ENCODE results near the gene HRH4. TPM values are rescaled to one million over a fixed set of nuclear protein-coding genes. Genes with fewer than 3 reads are reported as not detected.

The HRH4 gene
- total RNA-seq, 2 donors from 2014 or later, result 0.20 TPM; not detected in 1

GRCh38 chr18:24417480-24417879 lies 43.0 kb upstream of the HRH4 start:
- Mint-ChIP-seq H3K27me3 (ENCODE audit: insufficient read depth) (peaks cover 6% of the 10 kb centered on the region), H3K4me1 (peaks cover 6% of the 10 kb centered on the region), H3K9me3 (no peaks in the 10 kb centered on the region), H3K36me3 (ENCODE audit: low read depth) (no peaks in the 10 kb centered on the region), H3K27ac (no peak overlapping the region), H3K4me3 (no peak overlapping the region)
- Histone ChIP-seq H3K4me3 (ENCODE audit: low read length) (no peak overlapping the region), H3K4me1 (ENCODE audit: control insufficient read depth, insufficient read depth, low read length) (no peaks in the 10 kb centered on the region), H3K36me3 (ENCODE audit: control insufficient read depth, insufficient read depth, low read length) (no peaks in the 10 kb centered on the region), H3K9me3 (ENCODE audit: control insufficient read depth, low read length) (no peaks in the 10 kb centered on the region), H3K9ac (ENCODE audit: extremely low read depth, low read length, poor library complexity, severe bottlenecking) (no peak overlapping the region), H3K27me3 (ENCODE audit: control insufficient read depth, insufficient read depth, low read length, poor library complexity, severe bottlenecking) (no peaks in the 10 kb centered on the region), H3K27ac (ENCODE audit: low read depth, low read length) (no peak overlapping the region)
- no peak for DNase-seq
- no peak for TF ChIP-seq CTCF (conservative IDR thresholded peaks at IDR 0.05)
- 60 to 81% methylated on average over 1 to 3 of the region's 3 CpGs for WGBS, 2 experiments (ENCODE audit: insufficient coverage in 1 of 2, insufficient read length in 1 of 2)

GRCh38 chr18:24420551-24420950 lies 39.9 kb upstream of the HRH4 start:
- H3K9me3 Mint-ChIP-seq, result no peaks in the 10 kb centered on the region
- Histone ChIP-seq H3K27me3 (ENCODE audit: control insufficient read depth, insufficient read depth, low read length, poor library complexity, severe bottlenecking) (peaks cover 25% of the 10 kb centered on the region), H3K27ac (ENCODE audit: low read depth, low read length) (no peak overlapping the region), H3K4me3 (ENCODE audit: low read length) (no peak overlapping the region), H3K4me1 (ENCODE audit: control insufficient read depth, insufficient read depth, low read length) (no peaks in the 10 kb centered on the region), H3K9ac (ENCODE audit: extremely low read depth, low read length, poor library complexity, severe bottlenecking) (no peak overlapping the region), H3K9me3 (ENCODE audit: control insufficient read depth, low read length) (no peaks in the 10 kb centered on the region), H3K36me3 (ENCODE audit: control insufficient read depth, insufficient read depth, low read length) (no peaks in the 10 kb centered on the region)
- H3K27me3 Mint-ChIP-seq (ENCODE audit: insufficient read depth), result peaks cover 14% of the 10 kb centered on the region
- no peak for DNase-seq
- TF ChIP-seq CTCF (conservative IDR thresholded peaks at IDR 0.05), result no peak
- 90 to 94% methylated on average over 2 to 4 of the region's 4 CpGs for WGBS, 2 experiments (ENCODE audit: insufficient coverage in 1 of 2, insufficient read length in 1 of 2)
- H3K4me1 Mint-ChIP-seq, result peaks cover 1% of the 10 kb centered on the region
- no peaks in the 10 kb centered on the region for H3K36me3 Mint-ChIP-seq (ENCODE audit: low read depth)
- no peak overlapping the region for H3K4me3 Mint-ChIP-seq
- H3K27ac Mint-ChIP-seq, result no peak overlapping the region

GRCh38 chr18:24421831-24422230 lies 38.6 kb upstream of the HRH4 start:
- Mint-ChIP-seq H3K9me3 (no peaks in the 10 kb centered on the region), H3K4me3 (no peak overlapping the region), H3K27me3 (ENCODE audit: insufficient read depth) (peaks cover 14% of the 10 kb centered on the region), H3K36me3 (ENCODE audit: low read depth) (no peaks in the 10 kb centered on the region), H3K27ac (no peak overlapping the region), H3K4me1 (peaks cover 6% of the 10 kb centered on the region)
- H3K27me3 ChIP-seq (ENCODE audit: control insufficient read depth, insufficient read depth, low read length, poor library complexity, severe bottlenecking), result peaks cover 29% of the 10 kb centered on the region
- no peaks in the 10 kb centered on the region for H3K36me3 ChIP-seq (ENCODE audit: control insufficient read depth, insufficient read depth, low read length)
- no peak overlapping the region for H3K27ac ChIP-seq (ENCODE audit: low read depth, low read length)
- no peak overlapping the region for H3K9ac ChIP-seq (ENCODE audit: extremely low read depth, low read length, poor library complexity, severe bottlenecking)
- no peaks in the 10 kb centered on the region for H3K9me3 ChIP-seq (ENCODE audit: control insufficient read depth, low read length)
- no peaks in the 10 kb centered on the region for H3K4me1 ChIP-seq (ENCODE audit: control insufficient read depth, insufficient read depth, low read length)
- DNase-seq, result no peak
- 97 to 100% methylated on average over 1 of the region's 1 CpG for WGBS, 2 experiments (ENCODE audit: insufficient coverage in 1 of 2, insufficient read length in 1 of 2)
- no peak overlapping the region for H3K4me3 ChIP-seq (ENCODE audit: low read length)
- TF ChIP-seq CTCF (conservative IDR thresholded peaks at IDR 0.05), result no peak

Measured in endodermal cell (in vitro differentiated cells).